ENCODE measurements around the gene CTU1.

DNA sequence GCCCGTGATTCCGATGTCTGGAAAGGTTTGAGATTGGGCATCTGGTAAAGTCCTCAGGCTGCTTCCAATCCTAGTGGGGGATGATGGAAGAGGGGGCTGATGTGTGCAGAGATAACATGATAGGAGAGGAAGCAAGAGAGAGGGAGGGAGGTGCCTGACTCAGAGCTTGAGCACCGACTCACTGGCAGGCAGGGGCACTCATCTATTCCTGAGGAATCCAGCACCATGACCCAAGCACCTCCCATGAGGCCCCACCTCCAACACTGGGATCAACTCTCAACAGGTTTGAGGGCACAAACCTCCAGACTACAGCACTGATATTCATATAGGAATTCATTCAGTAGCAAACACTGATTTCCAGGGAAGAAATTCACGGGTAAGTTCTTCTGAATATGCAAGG lies 10.9 kb upstream of the CTU1 start:
- TF ChIP-seq CTCF (IDR thresholded peaks at IDR 0.05) = no peak
- TF ChIP-seq POLR2A (IDR thresholded peaks at IDR 0.05) = no peak
